OCI-LY3 (cell line): ENCODE data around the gene PIM3.

Source experiments
- EZH2phosphoT487 ChIP-seq: fragments of 200-600 bp; shearing (Covaris generic); IDR thresholded peaks from 2 replicates; pipeline ENCODE4 v1.6.1; 2018; ENCODE audit warnings: antibody characterized with exemption, mixed run types, low read depth
- TF ChIP-seq, protein P1 (sequence below): fragments of 200-600, 300-600 bp; sonication (generic); IDR thresholded peaks from 2 replicates; pipeline ENCODE4 v1.5.1; 2014; ENCODE audit warnings: antibody characterized with exemption, low read length, low read depth

DNA sequence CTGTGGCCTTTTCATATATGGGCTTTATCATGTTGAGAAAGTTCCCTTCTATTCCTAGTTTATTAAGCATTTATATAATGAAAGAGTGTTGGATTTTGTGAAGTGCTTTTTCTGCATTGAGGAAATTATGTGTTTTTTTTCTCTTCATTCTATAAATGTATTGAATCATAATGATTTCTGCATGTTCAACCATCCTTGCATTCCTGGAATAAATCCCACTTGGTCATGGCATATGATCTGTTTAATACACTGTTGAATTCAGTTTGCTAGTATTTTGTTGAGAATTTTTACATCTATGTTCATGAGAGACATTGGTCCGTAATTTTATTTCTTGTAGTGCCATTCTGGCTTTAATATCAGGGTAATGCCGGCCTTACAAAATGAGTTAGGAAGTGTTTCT, 25.8 kb downstream of the PIM3 start:
- TF ChIP-seq, protein P1, sequence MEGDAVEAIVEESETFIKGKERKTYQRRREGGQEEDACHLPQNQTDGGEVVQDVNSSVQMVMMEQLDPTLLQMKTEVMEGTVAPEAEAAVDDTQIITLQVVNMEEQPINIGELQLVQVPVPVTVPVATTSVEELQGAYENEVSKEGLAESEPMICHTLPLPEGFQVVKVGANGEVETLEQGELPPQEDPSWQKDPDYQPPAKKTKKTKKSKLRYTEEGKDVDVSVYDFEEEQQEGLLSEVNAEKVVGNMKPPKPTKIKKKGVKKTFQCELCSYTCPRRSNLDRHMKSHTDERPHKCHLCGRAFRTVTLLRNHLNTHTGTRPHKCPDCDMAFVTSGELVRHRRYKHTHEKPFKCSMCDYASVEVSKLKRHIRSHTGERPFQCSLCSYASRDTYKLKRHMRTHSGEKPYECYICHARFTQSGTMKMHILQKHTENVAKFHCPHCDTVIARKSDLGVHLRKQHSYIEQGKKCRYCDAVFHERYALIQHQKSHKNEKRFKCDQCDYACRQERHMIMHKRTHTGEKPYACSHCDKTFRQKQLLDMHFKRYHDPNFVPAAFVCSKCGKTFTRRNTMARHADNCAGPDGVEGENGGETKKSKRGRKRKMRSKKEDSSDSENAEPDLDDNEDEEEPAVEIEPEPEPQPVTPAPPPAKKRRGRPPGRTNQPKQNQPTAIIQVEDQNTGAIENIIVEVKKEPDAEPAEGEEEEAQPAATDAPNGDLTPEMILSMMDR, result no peak
- no peak for TF ChIP-seq EZH2phosphoT487
